Neural cell (in vitro differentiated cells): ENCODE results near the gene FAM76A. TPM values are rescaled to one million over a fixed set of nuclear protein-coding genes. Genes with fewer than 3 reads are reported as not detected.

Experiments
- H2AFZ ChIP-seq: fragments of 200-600, 300-800 bp; sonication (generic), shearing (Covaris generic); 2 replicates; pipeline ENCODE4 v1.6.0; 2014; ENCODE audit warnings: low read depth, mild to moderate bottlenecking, antibody characterized with exemption, low read length, moderate library complexity
- H3F3A ChIP-seq: fragments of 200-600 bp; shearing (Covaris generic); 2 replicates; pipeline ENCODE4 v1.6.1; 2016; ENCODE audit warnings: mild to moderate bottlenecking, moderate library complexity, mixed read lengths, antibody characterized with exemption, low read length; ENCODE audit not compliant: insufficient read depth, poor library complexity, severe bottlenecking
- H3K27ac ChIP-seq: fragments of 200-600, 300-800 bp; sonication (generic), shearing (Covaris generic); 2 replicates; pipeline ENCODE4 v1.5.1; 2014; ENCODE audit warnings: mild to moderate bottlenecking, low read length, moderate library complexity
- H3K27me3 ChIP-seq: fragments of 300-800, 200-600 bp; sonication (generic), shearing (Covaris generic); 2 replicates; pipeline ENCODE4 v1.6.0; 2014; ENCODE audit warnings: mild to moderate bottlenecking, low read depth, low read length, moderate library complexity; ENCODE audit not compliant: insufficient read depth
- H3K36me3 ChIP-seq: fragments of 300-800, 200-600 bp; sonication (generic), shearing (Covaris generic); 2 replicates; pipeline ENCODE4 v1.5.1; 2014; ENCODE audit warnings: mild to moderate bottlenecking, antibody characterized with exemption, low read length, moderate library complexity; ENCODE audit not compliant: insufficient read depth
- H3K4me2 ChIP-seq: fragments of 300-800, 200-600 bp; sonication (generic), shearing (Covaris generic); 2 replicates; pipeline ENCODE4 v1.6.0; 2014; ENCODE audit warnings: mild to moderate bottlenecking, low read length
- H3K4me3 ChIP-seq: fragments of 300-800, 200-600 bp; sonication (generic), shearing (Covaris generic); 2 replicates; pipeline ENCODE4 v1.5.1; 2014; ENCODE audit warnings: mild to moderate bottlenecking, low read length, moderate library complexity
- H3K79me2 ChIP-seq: fragments of 200-600 bp; shearing (Covaris generic); replicated peaks from 2 replicates; pipeline ENCODE4 v1.6.0; 2014; ENCODE audit warnings: mild to moderate bottlenecking, low read length, moderate library complexity; ENCODE audit not compliant: insufficient read depth
- H3K9ac ChIP-seq: fragments of 300-800, 200-600 bp; sonication (generic), shearing (Covaris generic); 2 replicates; pipeline ENCODE4 v1.6.1; 2016; ENCODE audit warnings: mild to moderate bottlenecking, low read length, mixed read lengths
- H3K9me2 ChIP-seq: fragments of 200-600 bp; shearing (Covaris generic); 2 replicates; pipeline ENCODE4 v1.6.1; 2016; ENCODE audit warnings: mild to moderate bottlenecking, low read length, mixed read lengths; ENCODE audit not compliant: insufficient read depth
- H3K9me3 ChIP-seq: fragments of 200-600, 300-800 bp; sonication (generic), shearing (Covaris generic); 2 replicates; pipeline ENCODE4 v1.6.1; 2016; ENCODE audit warnings: mild to moderate bottlenecking, mixed run types, low read length, moderate library complexity, mixed read lengths
- H4K20me1 ChIP-seq: fragments of 200-600 bp; shearing (Covaris generic); 2 replicates; pipeline ENCODE4 v1.6.1; 2016; ENCODE audit warnings: mild to moderate bottlenecking, mixed run types; ENCODE audit not compliant: insufficient read depth
- CTCF ChIP-seq: fragments of 450-650 bp; IDR thresholded peaks from 2 replicates; pipeline ENCODE4 v1.5.1; 2014; ENCODE audit warnings: antibody characterized with exemption, mild to moderate bottlenecking, moderate library complexity; ENCODE audit not compliant: poor library complexity, severe bottlenecking
- EP300 ChIP-seq: fragments of 450-650 bp; conservative IDR thresholded peaks from 2 replicates; pipeline ENCODE4 v1.6.1; 2014; ENCODE audit warnings: antibody characterized with exemption, mild to moderate bottlenecking, moderate library complexity; ENCODE audit not compliant: poor library complexity, severe bottlenecking
- EZH2 ChIP-seq: fragments of 200-600, 300-800 bp; shearing (Covaris generic), sonication (generic); IDR thresholded peaks from 2 replicates; pipeline ENCODE4 v1.6.1; 2014; ENCODE audit warnings: antibody characterized with exemption, low read length, borderline replicate concordance, mild to moderate bottlenecking; ENCODE audit not compliant: insufficient read depth, poor library complexity, severe bottlenecking
- POLR2AphosphoS5 ChIP-seq: IDR thresholded peaks from 2 replicates; pipeline ENCODE4 v1.6.1; 2012
- REST ChIP-seq: IDR thresholded peaks from 2 replicates; pipeline ENCODE4 v1.6.1; 2012; ENCODE audit warnings: borderline replicate concordance
- SMC3 ChIP-seq: fragments of 450-650 bp; conservative IDR thresholded peaks from 2 replicates; pipeline ENCODE4 v1.6.1; 2014; ENCODE audit warnings: antibody characterized with exemption, mild to moderate bottlenecking, moderate library complexity; ENCODE audit not compliant: poor library complexity
- TAF1 ChIP-seq: IDR thresholded peaks from 2 replicates; pipeline ENCODE4 v1.6.1; 2012; ENCODE audit warnings: low read depth
- polyA plus RNA-seq: library from polyadenylated mRNA; depleted of rRNA; stranded (reverse); fragments of >200 nt; gene quantifications from 2 replicates; pipeline ENCODE4 v1.2.3, GENCODE V29; 2014

Gene FAM76A
- polyA plus RNA-seq, 1 donor from 2014 or later: 14.5 TPM

- no peaks in the 10 kb centered on the region for H3F3A ChIP-seq
These were observed 6.2 kb upstream of the FAM76A start for GRCh38 chr1:27719286-27720251.

More at GRCh38 chr1:27719286-27720251, 6.2 kb upstream of the FAM76A start:
- Histone ChIP-seq H3K4me3 (no peak overlapping the region), H4K20me1 (no peaks in the 10 kb centered on the region), H3K79me2 (no peaks in the 10 kb centered on the region), H3K9ac (no peak overlapping the region), H2AFZ (no peak overlapping the region), H3K36me3 (no peaks in the 10 kb centered on the region), H3K9me2 (no peaks in the 10 kb centered on the region), H3K27me3 (no peaks in the 10 kb centered on the region), H3K4me2 (no peak overlapping the region), H3K27ac (no peak overlapping the region), H3K9me3 (no peaks in the 10 kb centered on the region)
- no peak for TF ChIP-seq TAF1
- TF ChIP-seq POLR2AphosphoS5: no peak
- TF ChIP-seq EZH2: no peak
- no peak for TF ChIP-seq SMC3
- TF ChIP-seq REST: no peak
- peak; percentile 24 for TF ChIP-seq CTCF
- no peak for TF ChIP-seq EP300
